ENCODE data around the gene DIDO1. TPM values are rescaled to one million over a fixed set of nuclear protein-coding genes. Genes with fewer than 3 reads are reported as not detected.

DIDO1 gene
- total RNA-seq, 1 experiment from 2014 or later = 77.1 TPM

GRCh38 chr20:62971950-62972844 lies 45.9 kb upstream of the DIDO1 start:
- Mint-ChIP-seq H3K27me3 (ENCODE audit: unreplicated experiment) (peaks cover 59% of the 10 kb centered on the region), H3K4me3 (ENCODE audit: low read depth, unreplicated experiment) (peak overlapping the region; percentile 0), H3K36me3 (ENCODE audit: insufficient read depth, unreplicated experiment) (no peaks in the 10 kb centered on the region), H3K27ac (ENCODE audit: unreplicated experiment) (no peak overlapping the region), H3K9me3 (ENCODE audit: low read depth, unreplicated experiment) (no peaks in the 10 kb centered on the region), H3K4me1 (ENCODE audit: low read depth, unreplicated experiment) (peaks cover 14% of the 10 kb centered on the region)
- CTCF ChIA-PET = interaction anchor here (0.6 to 1.7 kb wide), 24 partner anchors 10 to 410 kb away, joined by 3 to 47 read pairs (median 4); partner anchors contain the start of genes BHLHE23, TCFL5 and YTHDF1
- TF ChIP-seq CTCF (IDR thresholded peaks at IDR 0.05; ENCODE audit: unreplicated experiment) = peak; percentile 93
- no TSS peak for BruUV-seq (replicated peaks)
- intact Hi-C loops (cut with micrococcal nuclease; ENCODE audit: unreplicated experiment) = loop anchor here (1.0 kb wide), 1 partner anchor 37 kb away; no protein-coding TSS in a partner anchor
- peak; percentile 97 for DNase-seq

GRCh38 chr20:62971211-62971949 lies 45.1 kb upstream of the DIDO1 start:
- no TSS peak for BruUV-seq (replicated peaks)
- CTCF ChIA-PET = interaction anchor here (0.6 to 1.6 kb wide), 4 partner anchors 17 to 327 kb away, joined by 4 to 10 read pairs (median 4); no protein-coding TSS in a partner anchor
- peaks cover 50% of the 10 kb centered on the region for H3K27me3 Mint-ChIP-seq (ENCODE audit: unreplicated experiment)
- H3K9me3 Mint-ChIP-seq (ENCODE audit: low read depth, unreplicated experiment) = no peaks in the 10 kb centered on the region
- peak overlapping the region; percentile 0 for H3K4me3 Mint-ChIP-seq (ENCODE audit: low read depth, unreplicated experiment)
- DNase-seq = no peak
- H3K4me1 Mint-ChIP-seq (ENCODE audit: low read depth, unreplicated experiment) = peaks cover 14% of the 10 kb centered on the region
- intact Hi-C loops (cut with micrococcal nuclease; ENCODE audit: unreplicated experiment) = no loop called here
- TF ChIP-seq CTCF (IDR thresholded peaks at IDR 0.05; ENCODE audit: unreplicated experiment) = no peak
- peaks cover 3% of the 10 kb centered on the region for H3K36me3 Mint-ChIP-seq (ENCODE audit: insufficient read depth, unreplicated experiment)
- no peak overlapping the region for H3K27ac Mint-ChIP-seq (ENCODE audit: unreplicated experiment)

- CTCF ChIA-PET = interaction anchor here (0.6 to 1.6 kb wide), 5 partner anchors 16 to 328 kb away, joined by 4 to 10 read pairs (median 4); no protein-coding TSS in a partner anchor
- BruUV-seq (replicated peaks) = no TSS peak
- Mint-ChIP-seq H3K9me3 (ENCODE audit: low read depth, unreplicated experiment) (no peaks in the 10 kb centered on the region), H3K4me1 (ENCODE audit: low read depth, unreplicated experiment) (peaks cover 14% of the 10 kb centered on the region), H3K27me3 (ENCODE audit: unreplicated experiment) (peaks cover 42% of the 10 kb centered on the region), H3K27ac (ENCODE audit: unreplicated experiment) (no peak overlapping the region), H3K36me3 (ENCODE audit: insufficient read depth, unreplicated experiment) (peaks cover 4% of the 10 kb centered on the region), H3K4me3 (ENCODE audit: low read depth, unreplicated experiment) (no peak overlapping the region)
- TF ChIP-seq CTCF (IDR thresholded peaks at IDR 0.05; ENCODE audit: unreplicated experiment) = no peak
- DNase-seq = no peak
- intact Hi-C loops (cut with micrococcal nuclease; ENCODE audit: unreplicated experiment) = no loop called here
Measured at GRCh38 chr20:62970307-62971210, 44.3 kb upstream of the DIDO1 start.

GRCh38 chr20:62969939-62970306 lies 43.6 kb upstream of the DIDO1 start:
- H3K9me3 Mint-ChIP-seq (ENCODE audit: low read depth, unreplicated experiment) = no peaks in the 10 kb centered on the region
- H3K27me3 Mint-ChIP-seq (ENCODE audit: unreplicated experiment) = peaks cover 40% of the 10 kb centered on the region
- peaks cover 14% of the 10 kb centered on the region for H3K4me1 Mint-ChIP-seq (ENCODE audit: low read depth, unreplicated experiment)
- no peak for DNase-seq
- CTCF ChIA-PET = interaction anchor here (0.8 to 1.6 kb wide), 4 partner anchors 16 to 94 kb away, joined by 3 to 5 read pairs (median 4); no protein-coding TSS in a partner anchor
- no peak overlapping the region for H3K4me3 Mint-ChIP-seq (ENCODE audit: low read depth, unreplicated experiment)
- intact Hi-C loops (cut with micrococcal nuclease; ENCODE audit: unreplicated experiment) = no loop called here
- TF ChIP-seq CTCF (IDR thresholded peaks at IDR 0.05; ENCODE audit: unreplicated experiment) = no peak
- H3K27ac Mint-ChIP-seq (ENCODE audit: unreplicated experiment) = no peak overlapping the region
- no TSS peak for BruUV-seq (replicated peaks)
- H3K36me3 Mint-ChIP-seq (ENCODE audit: insufficient read depth, unreplicated experiment) = peaks cover 4% of the 10 kb centered on the region

Data from Calu3 (cell line).